GM23338 (cell line): ENCODE results near the gene ATIC. TPM values are rescaled to one million over a fixed set of nuclear protein-coding genes. Genes with fewer than 3 reads are reported as not detected.

Experiments
- ATAC-seq: fragments of 200-7000 bp; cut with Tn5 transposase; 3 replicates; pipeline ENCODE4 v1.9.1; 2020
- DNase-seq: peaks from one replicate; pipeline ENCODE4 v3.0.0-alpha.2; 2015; ENCODE audit warnings: low spot score
- H2AFZ ChIP-seq: fragments of 200-600 bp; sonication (generic); 2 replicates; pipeline ENCODE4 v1.8.0; 2016; ENCODE audit warnings: antibody characterized with exemption, mild to moderate bottlenecking, moderate library complexity
- H3F3A ChIP-seq: fragments of 200-600 bp; sonication (generic); replicated peaks from 2 replicates; pipeline ENCODE4 v1.8.0; 2017; ENCODE audit warnings: antibody characterized with exemption, mixed run types, low read depth
- H3K27ac ChIP-seq: fragments of 200-600 bp; sonication (generic); 2 replicates; pipeline ENCODE4 v1.6.1; 2016; ENCODE audit warnings: low read depth
- H3K27me3 ChIP-seq: fragments of 200-600 bp; sonication (generic); 2 replicates; pipeline ENCODE4 v1.8.0; 2016; ENCODE audit warnings: mild to moderate bottlenecking, mixed run types, moderate library complexity; ENCODE audit not compliant: insufficient read depth
- H3K36me3 ChIP-seq: fragments of 200-600 bp; sonication (generic); 2 replicates; pipeline ENCODE4 v1.8.0; 2016; ENCODE audit warnings: mild to moderate bottlenecking; ENCODE audit not compliant: insufficient read depth
- H3K4me1 ChIP-seq: fragments of 200-600 bp; sonication (generic); 2 replicates; pipeline ENCODE4 v1.8.0; 2016; ENCODE audit warnings: mild to moderate bottlenecking, moderate library complexity; ENCODE audit not compliant: insufficient read depth
- H3K4me2 ChIP-seq: fragments of 200-600 bp; sonication (generic); 2 replicates; pipeline ENCODE4 v1.7.1; 2017; ENCODE audit warnings: mixed run types
- H3K4me3 ChIP-seq: fragments of 200-600 bp; sonication (generic); 2 replicates; pipeline ENCODE4 v1.6.1; 2016; ENCODE audit warnings: mixed run types
- H3K79me2 ChIP-seq: fragments of 200-600 bp; sonication (generic); replicated peaks from 2 replicates; pipeline ENCODE4 v1.8.0; 2017; ENCODE audit warnings: mild to moderate bottlenecking; ENCODE audit not compliant: insufficient read depth
- H3K9me2 ChIP-seq: fragments of 200-600 bp; sonication (generic); 2 replicates; pipeline ENCODE4 v1.8.0; 2017; ENCODE audit not compliant: insufficient read depth
- H4K20me1 ChIP-seq: fragments of 200-600 bp; sonication (generic); replicated peaks from 2 replicates; pipeline ENCODE4 v1.8.0; 2017; ENCODE audit warnings: mild to moderate bottlenecking; ENCODE audit not compliant: insufficient read depth
- H3K27ac Mint-ChIP-seq: 2 replicates; pipeline ENCODE4 v1.8.0; 2020; ENCODE audit warnings: inconsistent platforms, mild to moderate bottlenecking, moderate library complexity, mixed read lengths
- H3K27me3 Mint-ChIP-seq: 3 replicates; pipeline ENCODE4 v1.8.0; 2022; ENCODE audit warnings: low read depth, mild to moderate bottlenecking, moderate library complexity, mixed read lengths, inconsistent platforms; ENCODE audit not compliant: insufficient read depth, poor library complexity
- H3K36me3 Mint-ChIP-seq: 3 replicates; pipeline ENCODE4 v1.8.0; 2021; ENCODE audit warnings: low read depth, mild to moderate bottlenecking, inconsistent platforms, moderate library complexity, mixed read lengths
- H3K4me1 Mint-ChIP-seq: 3 replicates; pipeline ENCODE4 v1.8.0; 2020; ENCODE audit warnings: mild to moderate bottlenecking, inconsistent platforms, mixed read lengths
- H3K4me3 Mint-ChIP-seq: 3 replicates; pipeline ENCODE4 v1.8.0; 2021; ENCODE audit warnings: moderate library complexity, mild to moderate bottlenecking, inconsistent platforms, mixed read lengths
- H3K9me3 Mint-ChIP-seq: 3 replicates; pipeline ENCODE4 v1.8.0; 2020; ENCODE audit warnings: moderate library complexity, mild to moderate bottlenecking, inconsistent platforms, mixed read lengths
- CREB1 ChIP-seq: fragments of 250-450 bp; sonication (Bioruptor Pico); IDR thresholded peaks from 2 replicates; pipeline ENCODE4 v1.5.0; 2020; ENCODE audit warnings: low read depth, mild to moderate bottlenecking, moderate library complexity
- CTCF ChIP-seq, 2 experiments: fragments of 200-600 bp in 1 of 2; sonication (generic) in 1 of 2; conservative IDR thresholded peaks; 2 replicates each; pipeline versions ENCODE4 v1.5.1 to v1.6.1; 2016 to 2017; ENCODE audit warnings: antibody characterized with exemption in 2 of 2, low read depth in 2 of 2, mild to moderate bottlenecking in 2 of 2, moderate library complexity in 1 of 2
- ETS1 ChIP-seq: IDR thresholded peaks from 2 replicates; pipeline ENCODE4 v1.6.1; 2016; ENCODE audit warnings: antibody characterized with exemption
- EZH2 ChIP-seq: fragments of 200-600 bp; sonication (generic); IDR thresholded peaks from one replicate; pipeline ENCODE4 v1.8.0; 2017; ENCODE audit warnings: antibody characterized with exemption, mild to moderate bottlenecking, low read depth; ENCODE audit not compliant: unreplicated experiment
- JUNB ChIP-seq: IDR thresholded peaks from one replicate; pipeline ENCODE4 v1.6.1; 2016; ENCODE audit warnings: antibody characterized with exemption; ENCODE audit not compliant: unreplicated experiment
- NANOG ChIP-seq: IDR thresholded peaks from 2 replicates; pipeline ENCODE4 v1.6.1; 2016; ENCODE audit warnings: antibody characterized with exemption, borderline replicate concordance
- ZNF114 ChIP-seq: fragments of 250-450 bp; sonication (Bioruptor Pico); IDR thresholded peaks from 2 replicates; pipeline ENCODE4 v1.5.0; 2020; ENCODE audit warnings: mild to moderate bottlenecking, moderate library complexity
- ZNF331 ChIP-seq: fragments of 250-450 bp; sonication (Bioruptor Pico); IDR thresholded peaks from 2 replicates; pipeline ENCODE4 v1.5.0; 2020; ENCODE audit warnings: low read depth, mild to moderate bottlenecking, moderate library complexity
- ZNF462 ChIP-seq: fragments of 250-450 bp; sonication (Bioruptor Pico); IDR thresholded peaks from 2 replicates; pipeline ENCODE4 v1.5.0; 2020; ENCODE audit warnings: mild to moderate bottlenecking, moderate library complexity
- polyA plus RNA-seq: library from polyadenylated mRNA; unstranded; fragments of >200 nt; fragmentation: Nextera tagmentation; extraction: Ambion mirVana; gene quantifications from 2 replicates; pipeline ENCODE4 v1.2.1, GENCODE V29; 2016
- total RNA-seq: library from RNA; depleted of rRNA; stranded (reverse); fragments of >200 nt; shearing (Covaris generic); gene quantifications from 2 replicates; pipeline ENCODE4 v1.2.3, GENCODE V29; 2014

The ATIC gene
- total and polyA plus RNA-seq, 2 experiments from 2014 or later, result 118 to 185 TPM

- H3K9me3 Mint-ChIP-seq, result no peaks in the 10 kb centered on the region
- H3K9me2 ChIP-seq, result no peaks in the 10 kb centered on the region
- peaks cover 64% of the 10 kb centered on the region for H3K36me3 ChIP-seq
- H3K27ac ChIP-seq, result no peak overlapping the region
- TF ChIP-seq CTCF (conservative IDR thresholded peaks at IDR 0.05; ENCODE audit: low read depth in 2 of 2), result no peak
- no peaks in the 10 kb centered on the region for H3K27me3 Mint-ChIP-seq
- no peak overlapping the region for H2AFZ ChIP-seq
- no peak overlapping the region for H3K4me2 ChIP-seq
- H3K4me1 Mint-ChIP-seq, result peaks cover 19% of the 10 kb centered on the region
- no peak for DNase-seq
- no peak overlapping the region for H3K4me3 Mint-ChIP-seq
- H3K27me3 ChIP-seq, result no peaks in the 10 kb centered on the region
- peak overlapping the region; percentile 80 for H3K27ac Mint-ChIP-seq
- peaks cover 8% of the 10 kb centered on the region; the same call in 1 of the 2 replicates for H3K4me1 ChIP-seq
- H3F3A ChIP-seq, result no peaks in the 10 kb centered on the region
- peaks cover 96% of the 10 kb centered on the region for H3K79me2 ChIP-seq
- peaks cover 31% of the 10 kb centered on the region for H4K20me1 ChIP-seq
- no peak overlapping the region for H3K4me3 ChIP-seq
- ATAC-seq, result no peak; the same call in 2 of the 3 replicates
- H3K36me3 Mint-ChIP-seq, result peaks cover 93% of the 10 kb centered on the region
Measured at GRCh38 chr2:215328066-215328465, 16.2 kb downstream of the ATIC start.

- DNase-seq (no peak), ATAC-seq (no peak)
- no peaks in the 10 kb centered on the region for H3K27me3 Mint-ChIP-seq
- peaks cover 5% of the 10 kb centered on the region; the same call in 1 of the 3 replicates for H3K4me1 Mint-ChIP-seq
- Histone ChIP-seq H3F3A (no peaks in the 10 kb centered on the region), H3K79me2 (peaks cover 66% of the 10 kb centered on the region), H2AFZ (no peak overlapping the region), H3K36me3 (peaks cover 88% of the 10 kb centered on the region), H3K27me3 (no peaks in the 10 kb centered on the region), H3K4me3 (no peak overlapping the region), H3K4me2 (no peak overlapping the region), H3K4me1 (no peaks in the 10 kb centered on the region), H3K9me2 (no peaks in the 10 kb centered on the region), H3K27ac (no peak overlapping the region), H4K20me1 (peaks cover 13% of the 10 kb centered on the region)
- H3K4me3 Mint-ChIP-seq, result no peak overlapping the region
- H3K9me3 Mint-ChIP-seq, result no peaks in the 10 kb centered on the region
- no peak overlapping the region for H3K27ac Mint-ChIP-seq
- peaks cover 90% of the 10 kb centered on the region for H3K36me3 Mint-ChIP-seq
- TF ChIP-seq NANOG (no peak), CTCF (conservative IDR thresholded peaks at IDR 0.05; ENCODE audit: low read depth in 2 of 2) (no peak), EZH2 (no peak), ZNF462 (CRISPR knock-in tag) (no peak), ZNF114 (CRISPR knock-in tag) (no peak), CREB1 (CRISPR knock-in tag) (no peak), ZNF331 (no peak), JUNB (no peak), ETS1 (no peak)
Measured at GRCh38 chr2:215332872-215333595, 21.2 kb downstream of the ATIC start.
